DMS79 (cell line): ENCODE results near the gene ATRNL1.

Experiments used
- DNase-seq: peaks from one replicate; lab custom pipeline; 2025; lab: John Stamatoyannopoulos, UW

ATRNL1 gene

GRCh38 chr10:115988380-115988779, 895.2 kb downstream of the ATRNL1 start:
- DNase-seq, result no peak

- no peak for DNase-seq
These were observed 896.5 kb downstream of the ATRNL1 start for GRCh38 chr10:115989621-115990020.

GRCh38 chr10:115992236-115992986, 899.2 kb downstream of the ATRNL1 start:
- DNase-seq, result no peak

- no peak for DNase-seq
These were observed 902.9 kb downstream of the ATRNL1 start for GRCh38 chr10:115996031-115996430.

GRCh38 chr10:115998301-115998700, 905.1 kb downstream of the ATRNL1 start:
- no peak for DNase-seq
